ENCODE measurements around the gene NOTUM. TPM values are rescaled to one million over a fixed set of nuclear protein-coding genes. Genes with fewer than 3 reads are reported as not detected.

The NOTUM gene
- total RNA-seq, 1 donor from 2014 or later, result 1.7 TPM

DNA sequence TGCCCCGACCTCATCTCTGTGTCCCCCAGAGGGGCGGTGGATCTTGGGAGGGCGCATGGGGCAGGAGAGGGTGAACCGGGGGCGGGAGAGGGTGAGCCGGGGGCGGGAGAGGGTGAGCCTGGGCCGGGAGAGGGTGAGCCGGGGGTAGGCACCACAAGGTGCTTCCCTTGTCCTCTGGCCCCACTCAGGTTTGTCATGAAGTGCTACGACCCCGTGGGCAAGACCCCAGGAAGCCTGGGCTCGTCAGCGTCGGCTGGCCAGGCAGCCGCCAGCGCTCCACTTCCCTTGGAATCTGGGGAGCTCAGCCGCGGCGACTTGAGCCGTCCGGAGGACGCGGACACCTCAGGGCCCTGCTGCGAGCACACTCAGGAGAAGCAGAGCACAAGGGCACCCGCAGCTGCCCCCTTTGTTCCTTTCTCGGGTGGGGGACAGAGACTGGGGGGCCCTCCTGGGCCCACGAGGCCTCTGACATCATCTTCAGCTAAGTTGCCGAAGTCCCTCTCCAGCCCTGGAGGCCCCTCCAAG, 35.3 kb upstream of the NOTUM start:
- Histone ChIP-seq H3K4me3 (ENCODE audit: insufficient read depth, low read depth, low read length) (no peak overlapping the region), H3K9ac (ENCODE audit: low read length) (no peak overlapping the region), H3K36me3 (ENCODE audit: insufficient read depth, low read length) (no peaks in the 10 kb centered on the region), H3K4me1 (ENCODE audit: insufficient read depth, low read length) (peaks cover 12% of the 10 kb centered on the region), H3K9me3 (ENCODE audit: insufficient read depth, low read depth, low read length) (no peaks in the 10 kb centered on the region), H3K27ac (ENCODE audit: low read depth, low read length) (no peak overlapping the region), H3K79me2 (ENCODE audit: insufficient read depth, low read length) (peaks cover 6% of the 10 kb centered on the region), H3K4me2 (ENCODE audit: low read length) (no peak overlapping the region), H2AFZ (ENCODE audit: low read depth, low read length) (no peak overlapping the region), H3K27me3 (ENCODE audit: insufficient read depth, low read length) (no peaks in the 10 kb centered on the region), H4K20me1 (ENCODE audit: insufficient read depth, low read length) (peaks cover 51% of the 10 kb centered on the region)
- FAIRE-seq (no peak), DNase-seq (ENCODE audit: low read depth) (no peak)
- H3K27me3 Mint-ChIP-seq (ENCODE audit: low read depth, unreplicated experiment), result no peaks in the 10 kb centered on the region
- H3K4me3 Mint-ChIP-seq (ENCODE audit: unreplicated experiment), result no peak overlapping the region
- no peak overlapping the region for H3K27ac Mint-ChIP-seq (ENCODE audit: unreplicated experiment)
- no peaks in the 10 kb centered on the region for H3K9me3 Mint-ChIP-seq (ENCODE audit: unreplicated experiment)
- TF ChIP-seq, protein P1, sequence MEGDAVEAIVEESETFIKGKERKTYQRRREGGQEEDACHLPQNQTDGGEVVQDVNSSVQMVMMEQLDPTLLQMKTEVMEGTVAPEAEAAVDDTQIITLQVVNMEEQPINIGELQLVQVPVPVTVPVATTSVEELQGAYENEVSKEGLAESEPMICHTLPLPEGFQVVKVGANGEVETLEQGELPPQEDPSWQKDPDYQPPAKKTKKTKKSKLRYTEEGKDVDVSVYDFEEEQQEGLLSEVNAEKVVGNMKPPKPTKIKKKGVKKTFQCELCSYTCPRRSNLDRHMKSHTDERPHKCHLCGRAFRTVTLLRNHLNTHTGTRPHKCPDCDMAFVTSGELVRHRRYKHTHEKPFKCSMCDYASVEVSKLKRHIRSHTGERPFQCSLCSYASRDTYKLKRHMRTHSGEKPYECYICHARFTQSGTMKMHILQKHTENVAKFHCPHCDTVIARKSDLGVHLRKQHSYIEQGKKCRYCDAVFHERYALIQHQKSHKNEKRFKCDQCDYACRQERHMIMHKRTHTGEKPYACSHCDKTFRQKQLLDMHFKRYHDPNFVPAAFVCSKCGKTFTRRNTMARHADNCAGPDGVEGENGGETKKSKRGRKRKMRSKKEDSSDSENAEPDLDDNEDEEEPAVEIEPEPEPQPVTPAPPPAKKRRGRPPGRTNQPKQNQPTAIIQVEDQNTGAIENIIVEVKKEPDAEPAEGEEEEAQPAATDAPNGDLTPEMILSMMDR (IDR thresholded peaks at IDR 0.05; ENCODE audit: insufficient read depth, low read depth, low read length), result no peak
- no peak for TF ChIP-seq EZH2 (IDR thresholded peaks at IDR 0.05; ENCODE audit: insufficient read depth, low read length)
- H3K4me1 Mint-ChIP-seq (ENCODE audit: low read depth, unreplicated experiment), result peaks cover 2% of the 10 kb centered on the region
- H3K36me3 Mint-ChIP-seq (ENCODE audit: low read depth, unreplicated experiment), result peaks cover 3% of the 10 kb centered on the region

GRCh38 chr17:81995463-81996231, 34.7 kb upstream of the NOTUM start:
- H3K9ac ChIP-seq (ENCODE audit: low read length), result no peak overlapping the region
- no peak overlapping the region for H3K27ac ChIP-seq (ENCODE audit: low read depth, low read length)
- Mint-ChIP-seq H3K4me3 (ENCODE audit: unreplicated experiment) (no peak overlapping the region), H3K36me3 (ENCODE audit: low read depth, unreplicated experiment) (peaks cover 5% of the 10 kb centered on the region), H3K4me1 (ENCODE audit: low read depth, unreplicated experiment) (peaks cover 2% of the 10 kb centered on the region), H3K9me3 (ENCODE audit: unreplicated experiment) (peaks cover 3% of the 10 kb centered on the region), H3K27me3 (ENCODE audit: low read depth, unreplicated experiment) (no peaks in the 10 kb centered on the region), H3K27ac (ENCODE audit: unreplicated experiment) (no peak overlapping the region)
- peaks cover 6% of the 10 kb centered on the region for H3K79me2 ChIP-seq (ENCODE audit: insufficient read depth, low read length)
- H3K4me1 ChIP-seq (ENCODE audit: insufficient read depth, low read length), result peaks cover 10% of the 10 kb centered on the region
- FAIRE-seq (no peak), DNase-seq (ENCODE audit: low read depth) (no peak)
- H2AFZ ChIP-seq (ENCODE audit: low read depth, low read length), result no peak overlapping the region
- no peaks in the 10 kb centered on the region for H3K9me3 ChIP-seq (ENCODE audit: insufficient read depth, low read depth, low read length)
- H3K36me3 ChIP-seq (ENCODE audit: insufficient read depth, low read length), result no peaks in the 10 kb centered on the region
- no peak overlapping the region for H3K4me2 ChIP-seq (ENCODE audit: low read length)
- no peak for TF ChIP-seq EZH2 (IDR thresholded peaks at IDR 0.05; ENCODE audit: insufficient read depth, low read length)
- TF ChIP-seq, protein P1 (IDR thresholded peaks at IDR 0.05; ENCODE audit: insufficient read depth, low read depth, low read length), result no peak
- H4K20me1 ChIP-seq (ENCODE audit: insufficient read depth, low read length), result peaks cover 53% of the 10 kb centered on the region
- no peaks in the 10 kb centered on the region for H3K27me3 ChIP-seq (ENCODE audit: insufficient read depth, low read length)
- no peak overlapping the region for H3K4me3 ChIP-seq (ENCODE audit: insufficient read depth, low read depth, low read length)
